GM18502 (cell line): ENCODE measurements around the gene SMIM38.

Experiments used
- ATAC-seq: cut with Tn5 transposase; IDR thresholded peaks from one replicate; pipeline ENCODE4 v1.9.1; 2021; ENCODE audit warnings: mild to moderate bottlenecking; ENCODE audit not compliant: unreplicated experiment, poor library complexity

The SMIM38 gene

DNA sequence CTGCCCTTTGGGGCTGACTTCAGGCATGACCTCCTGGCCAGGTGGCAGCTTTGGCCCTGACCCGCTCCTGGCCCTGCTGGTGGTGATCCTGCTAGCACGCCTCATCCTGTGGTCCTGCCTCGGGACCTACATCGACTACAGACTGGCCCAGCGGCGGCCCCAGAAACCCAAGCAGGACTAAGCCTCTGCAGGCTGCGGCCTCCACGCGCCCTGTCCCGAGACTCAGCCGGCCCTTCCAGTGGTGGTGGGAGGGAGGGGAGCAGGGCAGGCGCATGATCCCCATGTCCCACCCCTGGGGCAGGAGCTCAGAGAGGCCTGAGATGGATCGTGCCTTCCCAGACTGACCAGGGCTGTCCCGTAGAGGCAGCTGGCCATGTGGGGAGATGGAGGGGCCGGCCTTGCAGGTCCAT, 2.1 kb downstream of the SMIM38 start:
- ATAC-seq, result no peak

- no peak for ATAC-seq
Measured at GRCh38 chr11:69158301-69159149, 2.8 kb downstream of the SMIM38 start.

GRCh38 chr11:69159150-69159852, 3.6 kb downstream of the SMIM38 start:
- ATAC-seq, result no peak

GRCh38 chr11:69160296-69161116, 4.8 kb downstream of the SMIM38 start:
- ATAC-seq, result no peak

- ATAC-seq, result no peak
Measured at GRCh38 chr11:69161117-69161407, 5.3 kb downstream of the SMIM38 start.

- no peak for ATAC-seq
Measured at GRCh38 chr11:69162505-69162904, 6.8 kb downstream of the SMIM38 start.

DNA sequence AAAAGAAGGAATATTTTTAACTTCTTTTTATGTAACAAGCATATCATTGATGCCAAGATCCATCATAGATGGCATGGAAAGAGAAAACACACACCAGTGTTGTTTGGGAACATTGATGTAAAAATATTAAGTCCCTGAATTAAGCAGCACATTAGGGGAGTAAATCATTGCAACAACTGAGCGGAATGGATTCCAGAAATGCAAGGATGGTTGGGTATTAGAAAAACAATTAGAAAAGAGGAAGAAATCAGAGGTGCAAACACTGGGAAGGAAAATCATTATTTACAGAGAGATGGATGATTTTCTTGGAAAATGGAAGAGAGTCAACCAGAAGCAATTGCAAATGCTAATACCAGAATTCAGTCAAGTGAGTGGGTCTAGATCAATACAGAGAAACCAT, 8.1 kb downstream of the SMIM38 start:
- ATAC-seq, result no peak

DNA sequence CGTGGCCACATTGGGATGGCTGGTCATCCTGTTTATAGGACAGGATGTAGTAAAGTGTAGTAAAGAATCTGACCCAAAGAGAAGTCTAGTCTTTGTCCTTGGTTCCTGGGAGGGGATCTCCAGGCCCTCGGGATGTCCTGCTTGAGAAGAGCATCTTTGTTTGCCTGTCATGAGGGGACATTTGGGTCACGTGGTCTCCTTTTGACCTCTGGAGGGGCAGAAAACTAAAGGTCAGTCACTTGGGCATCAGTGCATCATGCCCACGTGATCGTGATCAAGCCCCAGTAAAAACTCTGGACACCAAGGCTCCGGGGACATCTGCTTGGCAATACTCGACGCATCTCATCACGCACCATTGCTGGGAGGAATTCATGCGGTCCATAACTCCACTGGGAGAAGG, 9.1 kb downstream of the SMIM38 start:
- no peak for ATAC-seq

GRCh38 chr11:69165775-69166174, 10.0 kb downstream of the SMIM38 start:
- ATAC-seq, result no peak

- peak; percentile 93 for ATAC-seq
Measured at GRCh38 chr11:69166218-69167115, 10.7 kb downstream of the SMIM38 start.

DNA sequence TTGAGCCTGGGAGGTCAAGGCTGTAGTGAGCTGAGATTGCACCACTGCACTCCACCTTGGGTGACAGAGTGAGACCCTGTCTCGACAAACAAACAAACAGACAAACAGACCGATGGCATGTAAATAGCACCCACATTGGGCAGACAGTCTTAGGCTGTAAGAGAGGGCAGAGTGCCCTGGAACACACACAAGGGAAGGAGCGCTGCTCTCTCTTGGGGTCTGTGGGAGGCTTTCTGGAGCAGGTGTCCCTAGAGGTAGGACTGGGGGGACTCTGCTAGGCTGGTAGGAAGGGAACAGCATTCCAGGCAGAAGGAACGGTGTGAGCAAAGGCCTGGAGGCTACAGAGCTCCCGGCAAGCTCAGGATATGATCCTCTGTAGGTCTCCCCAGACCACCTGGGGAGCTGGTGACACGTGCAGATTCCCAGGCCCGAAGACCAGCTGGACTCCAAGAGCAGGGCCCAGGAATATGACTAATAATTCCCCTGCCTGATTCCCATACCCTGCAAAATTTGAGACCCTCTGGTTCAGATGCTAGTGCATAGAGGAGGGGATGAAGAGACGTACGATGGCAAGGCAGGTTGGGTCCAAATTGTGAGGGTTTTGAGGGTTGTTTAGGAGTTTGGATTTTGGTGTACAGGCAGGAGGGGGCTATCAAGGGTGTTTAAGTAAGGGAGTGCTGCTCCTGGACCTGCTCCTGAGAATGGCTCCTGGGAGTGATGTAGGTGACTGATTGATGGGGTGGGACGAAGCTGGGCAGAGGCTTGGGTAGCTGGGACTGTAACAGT, 11.6 kb downstream of the SMIM38 start:
- ATAC-seq, result peak; percentile 17

DNA sequence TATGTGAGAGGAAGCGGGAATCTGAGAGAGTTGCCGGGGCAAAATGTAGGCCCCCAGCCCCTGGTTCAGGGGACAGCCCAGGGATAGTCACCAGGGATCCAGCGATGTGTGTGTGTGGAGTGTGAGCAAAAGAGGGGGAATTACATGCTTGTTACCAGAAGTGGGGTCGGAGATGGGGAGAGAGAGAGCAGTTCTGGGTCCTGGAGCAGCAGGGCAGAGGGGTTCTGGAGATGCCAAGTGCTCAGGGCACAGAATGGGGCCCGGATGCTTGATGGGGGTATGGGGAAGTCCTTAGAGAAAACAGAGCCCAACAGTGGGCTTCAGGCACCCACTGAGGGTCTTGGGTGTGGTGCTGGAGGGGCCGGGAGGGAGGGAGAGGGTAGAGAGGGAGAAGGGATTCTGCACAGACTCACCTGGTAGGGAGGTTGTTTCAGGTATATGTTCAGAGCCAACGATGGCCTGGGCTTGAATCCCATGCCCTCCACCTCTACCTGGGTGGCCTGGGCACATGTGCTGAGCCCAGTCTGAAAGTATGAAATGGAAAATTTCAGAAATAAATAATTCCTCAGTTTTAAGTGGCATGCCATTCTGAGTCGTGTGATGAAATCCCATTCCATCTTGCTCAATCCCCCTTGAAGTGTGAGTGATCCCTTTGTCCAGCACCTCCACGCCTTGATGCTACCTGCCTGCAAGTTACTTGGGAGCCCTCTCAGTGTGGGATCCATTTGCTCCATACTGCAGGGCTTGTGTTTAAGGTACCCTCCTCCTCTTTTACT, 12.4 kb downstream of the SMIM38 start:
- no peak for ATAC-seq

DNA sequence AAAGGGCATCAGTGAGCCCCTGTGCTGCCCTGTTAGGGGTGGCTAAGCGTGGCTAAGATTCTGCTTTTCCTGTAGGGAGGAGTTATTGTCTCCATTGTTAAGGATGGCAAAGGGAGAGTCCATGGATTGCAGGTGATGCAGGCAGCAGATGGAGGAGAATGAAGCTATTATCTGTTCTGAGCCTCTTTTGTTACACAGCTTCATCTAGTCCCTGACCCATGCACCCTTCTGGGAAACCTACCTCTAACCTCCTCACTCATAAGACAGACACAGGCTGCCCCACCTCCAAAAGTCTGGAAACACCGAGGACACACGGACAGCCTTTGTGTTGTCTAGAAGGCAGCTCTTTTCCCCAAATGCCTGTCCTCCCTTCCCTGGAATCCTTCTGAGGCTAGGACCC, 13.7 kb downstream of the SMIM38 start:
- ATAC-seq, result no peak

DNA sequence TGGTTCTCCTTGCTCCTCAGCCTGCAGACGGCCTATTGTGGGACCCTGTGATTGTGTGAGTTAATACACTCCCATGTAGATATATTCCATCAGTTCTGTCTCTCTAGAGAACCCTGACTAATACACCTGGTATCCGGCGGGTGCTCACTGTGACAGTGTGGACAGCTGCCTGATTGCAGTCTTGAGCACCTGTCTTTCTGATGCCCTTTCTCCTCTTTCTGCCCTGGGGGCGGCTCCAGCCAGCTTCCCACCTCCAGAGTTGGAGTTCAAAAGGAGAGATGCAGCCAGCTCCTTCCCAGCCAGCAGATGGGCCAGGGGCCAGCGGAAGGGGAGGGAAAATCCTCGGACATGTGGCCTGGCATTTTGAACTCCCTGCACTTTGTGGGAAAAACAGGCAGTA, 15.0 kb downstream of the SMIM38 start:
- no peak for ATAC-seq

- ATAC-seq, result no peak
Measured at GRCh38 chr11:69171476-69172240, 15.9 kb downstream of the SMIM38 start.

DNA sequence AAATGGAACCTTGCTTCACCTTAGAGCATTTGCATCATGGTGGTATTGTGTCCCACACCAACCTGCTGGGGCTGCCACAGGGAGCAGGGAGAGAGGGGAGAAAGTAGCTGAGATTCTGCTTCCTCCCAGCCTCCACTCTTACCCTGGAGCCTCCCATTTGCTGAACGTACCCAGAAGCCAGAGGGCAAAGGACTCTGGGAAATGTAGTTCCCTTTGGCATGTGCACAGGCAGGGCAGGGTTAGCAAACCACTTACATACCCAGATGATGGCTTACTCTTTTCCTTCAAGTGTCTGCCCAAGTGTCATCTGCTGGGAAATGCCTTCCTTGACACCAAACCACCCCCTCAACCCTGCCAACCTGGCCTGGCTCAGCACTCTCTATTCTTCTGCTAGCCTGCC, 16.9 kb downstream of the SMIM38 start:
- ATAC-seq, result no peak

DNA sequence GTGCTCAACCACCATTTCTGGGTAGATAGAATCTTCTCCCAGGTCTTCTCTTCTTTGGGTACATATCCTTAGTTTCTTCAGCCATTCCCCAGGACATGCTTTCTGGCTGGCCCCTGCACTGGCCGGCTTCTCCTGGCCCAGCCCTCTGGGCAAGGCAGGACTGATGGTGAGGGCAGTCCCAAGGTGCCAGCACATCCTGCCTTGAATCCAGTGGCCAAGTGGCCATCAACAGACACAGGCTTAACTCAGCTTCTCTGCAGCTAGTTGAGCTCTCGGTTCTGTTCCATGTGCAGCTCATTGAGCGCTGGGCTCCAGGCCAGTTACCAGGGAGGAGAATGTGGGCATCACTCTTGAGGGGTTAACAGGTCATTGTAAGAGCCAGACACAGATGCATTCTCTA, 17.6 kb downstream of the SMIM38 start:
- ATAC-seq, result no peak
